Epithelial cell of esophagus (primary cell): ENCODE data around the gene PRR33.

Experiments
- DNase-seq: peaks from one replicate; pipeline ENCODE4 v3.0.0; 2010; ENCODE audit warnings: low read depth
- H3K4me3 ChIP-seq: 2 replicates; pipeline ENCODE4 v1.5.1; 2011; ENCODE audit warnings: mild to moderate bottlenecking, low read length, control low read depth
- CTCF ChIP-seq: IDR thresholded peaks from 2 replicates; pipeline ENCODE4 v1.5.1; 2011; ENCODE audit warnings: low read depth, mild to moderate bottlenecking, low read length, control low read depth, inconsistent platforms; ENCODE audit not compliant: insufficient read depth; ENCODE audit errors: missing control alignments

The PRR33 gene

GRCh38 chr11:1918436-1919315 lies 27.0 kb upstream of the PRR33 start:
- TF ChIP-seq CTCF, result no peak
- DNase-seq, result no peak
- H3K4me3 ChIP-seq, result no peak overlapping the region

- H3K4me3 ChIP-seq, result no peak overlapping the region
- DNase-seq, result no peak
- TF ChIP-seq CTCF, result peak; percentile 33
Measured at GRCh38 chr11:1917523-1918435, 26.1 kb upstream of the PRR33 start.

- no peak for TF ChIP-seq CTCF
- H3K4me3 ChIP-seq, result no peak overlapping the region
- no peak for DNase-seq
Measured at GRCh38 chr11:1916986-1917522, 25.4 kb upstream of the PRR33 start.

GRCh38 chr11:1916132-1916985 lies 24.7 kb upstream of the PRR33 start:
- DNase-seq, result no peak
- no peak for TF ChIP-seq CTCF
- H3K4me3 ChIP-seq, result no peak overlapping the region

- no peak for DNase-seq
- TF ChIP-seq CTCF, result no peak
- no peak overlapping the region for H3K4me3 ChIP-seq
Measured at GRCh38 chr11:1915795-1916131, 24.1 kb upstream of the PRR33 start.
